ACHN (cell line): ENCODE results near the gene GREM2.

Experiments
- DNase-seq: peaks from one replicate; pipeline ENCODE4 v3.0.0-alpha.2; 2015
- in situ Hi-C: cut with HindIII; loops from 2 replicates; pipeline ENCODE4 v1.10.0; 2017; ENCODE audit warnings: low sequenced_read_pairs, low pct_ligation_motif_present, low pct_unique_long_range_greater_than_20kb

GREM2 gene

GRCh38 chr1:240517891-240518290, 94.1 kb downstream of the GREM2 start:
- DNase-seq = no peak
- in situ Hi-C loops = no loop called here

GRCh38 chr1:240516069-240516468, 95.9 kb downstream of the GREM2 start:
- in situ Hi-C loops = no loop called here
- peak; percentile 34 for DNase-seq

DNA sequence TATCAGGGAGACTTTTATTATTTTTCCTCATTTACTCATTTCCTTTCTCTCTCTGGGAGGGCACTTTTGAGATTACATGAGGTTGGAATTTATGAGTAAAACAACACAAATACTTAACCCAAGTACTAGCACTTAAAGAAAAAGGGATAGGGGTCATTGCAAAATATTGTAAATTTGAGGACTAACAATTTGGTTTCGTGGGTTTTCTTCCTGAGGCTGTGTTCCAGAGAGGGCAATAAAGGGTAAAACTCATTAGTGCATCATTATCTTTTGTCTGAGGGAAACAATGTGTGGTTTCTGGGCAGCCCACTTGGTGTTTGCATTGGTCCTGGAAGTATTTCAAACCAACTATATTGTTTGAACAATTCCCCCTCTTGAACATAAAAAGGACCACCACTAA, 96.5 kb downstream of the GREM2 start:
- in situ Hi-C loops = no loop called here
- DNase-seq = no peak

DNA sequence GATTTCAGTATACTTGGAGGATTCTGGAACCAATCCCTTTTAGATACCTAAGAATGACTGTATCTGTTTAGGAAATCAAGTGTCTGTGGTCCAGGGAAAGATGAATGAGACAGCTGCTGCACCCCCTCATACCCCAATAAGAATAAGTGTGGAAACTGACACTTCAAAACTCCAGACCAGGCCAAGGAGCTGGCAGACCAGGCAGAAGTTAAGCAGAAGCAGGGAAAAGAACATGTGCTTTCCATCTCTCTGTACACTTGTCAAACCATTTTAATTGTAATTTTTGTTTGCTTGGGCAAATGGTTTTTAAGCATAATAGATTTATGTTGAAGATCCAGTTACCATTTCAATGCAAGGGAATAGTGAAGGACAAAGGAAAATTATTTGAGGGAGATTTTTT, 100.2 kb downstream of the GREM2 start:
- DNase-seq = no peak
- in situ Hi-C loops = no loop called here

GRCh38 chr1:240508950-240509349, 103.0 kb downstream of the GREM2 start:
- no peak for DNase-seq
- in situ Hi-C loops = no loop called here

GRCh38 chr1:240508201-240508600, 103.8 kb downstream of the GREM2 start:
- in situ Hi-C loops = no loop called here

GRCh38 chr1:240506176-240506575, 105.8 kb downstream of the GREM2 start:
- in situ Hi-C loops = no loop called here
- no peak for DNase-seq

More at GRCh38 chr1:240508201-240508600, 103.8 kb downstream of the GREM2 start:
- no peak for DNase-seq

DNA sequence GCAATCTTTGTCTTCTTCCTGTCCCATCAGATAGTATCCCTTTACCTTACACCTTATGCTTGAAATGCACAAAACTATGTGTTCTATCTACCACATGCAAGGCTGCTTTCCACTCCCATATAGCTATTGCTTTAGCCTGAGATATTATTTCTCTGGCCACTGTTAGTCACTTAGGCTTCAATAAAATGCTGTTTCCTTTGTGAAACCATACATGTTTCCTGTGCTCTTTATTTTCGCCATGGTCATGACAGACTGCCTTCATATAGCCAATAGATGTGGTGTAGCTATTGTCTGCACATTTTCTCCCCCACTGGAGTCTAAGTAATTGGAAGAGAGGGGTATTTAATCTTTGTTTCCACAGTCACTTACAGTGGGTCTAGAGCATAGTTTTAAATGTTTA, 108.4 kb downstream of the GREM2 start:
- in situ Hi-C loops = no loop called here
- DNase-seq = no peak

DNA sequence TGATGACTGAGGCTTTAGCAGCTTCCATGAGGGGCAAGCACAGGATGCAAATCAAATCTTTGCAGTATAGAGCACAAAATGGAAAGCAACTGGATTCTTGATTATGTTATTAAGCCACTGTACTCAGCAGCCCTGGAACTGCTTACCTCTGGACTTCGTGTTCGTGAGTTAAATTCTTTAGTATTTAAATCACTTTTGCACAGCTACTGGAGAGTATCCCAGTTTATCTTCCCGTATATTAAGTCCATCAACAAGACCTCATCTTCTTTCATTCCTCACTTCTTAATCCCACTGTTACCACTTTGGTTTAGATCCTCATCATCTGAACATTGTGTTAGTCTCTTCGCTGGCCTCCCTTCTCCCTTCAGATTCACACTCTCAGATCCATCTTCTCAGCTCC, 108.9 kb downstream of the GREM2 start:
- DNase-seq = no peak
- in situ Hi-C loops = no loop called here

GRCh38 chr1:240501115-240501514, 110.8 kb downstream of the GREM2 start:
- DNase-seq = no peak

GRCh38 chr1:240500647-240501046, 111.3 kb downstream of the GREM2 start:
- DNase-seq = no peak
- in situ Hi-C loops = no loop called here

More at GRCh38 chr1:240501115-240501514, 110.8 kb downstream of the GREM2 start:
- in situ Hi-C loops = no loop called here

DNA sequence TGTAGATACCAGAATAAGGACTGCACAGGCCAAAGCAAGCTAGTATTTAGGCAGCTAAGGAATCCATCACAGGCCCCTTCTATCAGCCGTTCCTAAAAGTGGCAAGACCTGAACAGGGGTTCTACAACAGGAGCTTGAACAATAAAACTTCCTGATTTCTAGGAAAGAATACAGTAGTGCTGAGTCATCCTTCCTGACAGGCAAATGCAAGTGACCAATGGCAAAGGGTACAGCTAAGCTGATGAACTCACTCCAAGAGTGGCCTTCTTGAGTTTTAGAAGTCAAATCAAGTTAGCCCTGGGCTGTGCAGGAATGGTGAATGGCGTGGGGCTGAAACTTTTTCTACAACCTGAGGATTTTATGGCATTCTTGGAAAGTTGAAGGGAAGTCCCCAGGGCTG, 112.9 kb downstream of the GREM2 start:
- peak; percentile 58 for DNase-seq
- in situ Hi-C loops = no loop called here

DNA sequence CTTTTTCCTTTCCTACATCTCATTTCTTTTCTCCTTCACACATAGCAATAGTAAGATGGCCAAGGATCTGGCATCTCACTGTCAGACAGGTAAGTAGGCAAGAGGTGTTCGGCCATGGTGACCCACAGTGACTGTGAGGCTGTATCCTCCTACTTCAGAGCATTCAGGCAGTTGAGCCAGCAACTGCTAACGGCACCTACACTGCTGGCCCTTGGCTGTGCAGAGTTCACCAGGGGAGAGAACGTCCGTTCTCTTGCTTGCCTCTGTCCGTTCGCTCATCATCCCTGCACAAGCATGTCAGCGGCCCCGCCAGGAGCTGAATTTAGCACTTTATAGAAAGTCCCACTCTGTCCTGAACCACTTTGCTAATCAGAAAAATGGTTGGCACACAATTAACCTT, 113.6 kb downstream of the GREM2 start:
- no peak for DNase-seq
- in situ Hi-C loops = no loop called here

DNA sequence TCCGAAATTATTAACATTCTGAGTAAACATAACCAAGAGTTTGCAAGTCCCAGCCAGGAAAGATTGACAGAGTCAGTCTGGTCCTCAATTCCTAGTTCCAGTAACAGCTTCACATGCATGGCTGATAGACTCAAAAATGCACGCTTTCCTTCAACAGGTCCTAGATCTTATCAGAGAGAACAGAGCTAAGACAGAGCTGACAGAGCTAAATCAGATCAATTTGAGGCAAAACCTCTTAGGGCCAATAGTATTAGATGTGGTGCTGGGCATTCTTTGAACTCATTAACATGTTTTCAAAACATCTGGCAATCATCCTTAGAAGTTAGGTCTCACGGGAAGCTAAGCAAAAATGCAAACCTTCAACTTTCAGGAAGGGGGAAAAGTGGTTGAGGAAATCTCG, 114.0 kb downstream of the GREM2 start:
- in situ Hi-C loops = no loop called here
- DNase-seq = no peak

DNA sequence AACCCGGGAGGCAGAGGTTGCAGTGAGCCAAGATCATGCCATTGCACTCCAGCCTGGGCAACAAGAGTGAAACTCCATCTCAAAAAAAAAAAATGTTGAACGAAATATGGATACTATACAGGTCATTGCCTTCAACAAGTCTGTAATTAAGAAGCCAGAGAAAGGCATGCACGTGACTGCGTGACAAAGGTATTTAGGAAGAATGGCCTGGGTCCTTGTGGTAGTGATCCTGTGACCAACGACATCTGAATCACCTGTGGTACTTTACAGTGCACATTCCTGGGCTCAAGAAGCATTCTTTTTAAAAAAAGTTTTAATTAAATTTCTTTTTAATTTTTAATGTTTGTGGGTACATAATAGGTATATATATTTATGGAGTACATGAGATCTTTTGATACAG, 115.0 kb downstream of the GREM2 start:
- DNase-seq = no peak
- in situ Hi-C loops = no loop called here

DNA sequence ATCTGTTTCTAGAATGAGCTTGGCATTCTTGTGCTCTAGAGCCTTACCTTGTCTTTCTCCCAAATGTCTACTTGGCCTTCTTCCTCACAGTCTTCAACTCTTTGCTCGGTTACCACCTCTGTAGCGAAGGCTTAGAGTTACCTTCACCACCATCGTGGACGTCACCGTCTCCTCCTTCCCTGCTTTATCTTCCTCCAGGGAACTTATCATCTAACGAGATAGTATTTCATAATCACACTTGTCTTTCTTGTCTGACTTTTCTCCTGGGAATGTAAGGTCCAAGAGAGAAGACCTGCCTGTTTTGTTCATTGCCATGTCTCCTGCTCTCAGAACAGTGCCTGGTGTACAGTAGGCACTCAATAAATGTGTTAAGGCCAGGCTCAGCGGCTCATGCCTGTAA, 115.6 kb downstream of the GREM2 start:
- DNase-seq = no peak
- in situ Hi-C loops = no loop called here

GRCh38 chr1:240495601-240496000, 116.4 kb downstream of the GREM2 start:
- in situ Hi-C loops = no loop called here
- DNase-seq = no peak

DNA sequence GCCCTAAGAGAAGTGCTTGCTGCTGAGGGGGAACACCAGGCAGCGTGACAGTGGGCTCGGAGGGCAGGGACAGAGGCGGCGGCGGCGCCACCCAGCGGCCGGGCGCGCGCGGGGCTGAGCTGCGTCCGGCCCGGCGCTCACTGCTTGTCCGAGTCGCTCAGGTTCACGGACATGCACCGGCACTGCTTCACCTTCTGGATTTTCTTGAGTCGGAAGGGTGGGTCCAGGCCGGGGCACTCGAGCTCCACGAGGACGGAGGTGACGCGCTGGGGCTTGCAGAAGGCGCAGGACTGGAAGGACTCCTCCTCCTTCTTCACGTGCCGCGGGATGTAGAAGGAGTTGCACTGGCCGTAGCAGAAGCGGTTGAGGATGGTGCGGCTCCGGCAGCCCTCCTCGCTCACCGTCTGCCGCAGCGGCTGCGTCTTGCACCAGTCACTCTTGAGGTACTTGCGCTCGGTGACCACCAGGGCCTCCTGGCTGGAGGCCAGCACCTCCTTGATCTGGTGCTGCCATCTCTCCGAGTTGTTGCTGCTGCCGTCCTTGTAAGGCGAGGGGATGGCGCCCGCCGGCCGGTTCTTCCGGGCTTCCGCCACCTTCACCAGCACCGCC, 119.0 kb downstream of the GREM2 start:
- peak; percentile 79 for DNase-seq
- in situ Hi-C loops = no loop called here

GRCh38 chr1:240491796-240492195, 120.2 kb downstream of the GREM2 start:
- in situ Hi-C loops = no loop called here
- no peak for DNase-seq

- in situ Hi-C loops = no loop called here
- peak; percentile 89 for DNase-seq
Observed at GRCh38 chr1:240491156-240491555, 120.8 kb downstream of the GREM2 start.

- DNase-seq = no peak
- in situ Hi-C loops = no loop called here
Observed at GRCh38 chr1:240487493-240487892, 124.5 kb downstream of the GREM2 start.
